ENCODE data around the gene MS4A4E. TPM values are rescaled to one million over a fixed set of nuclear protein-coding genes. Genes with fewer than 3 reads are reported as not detected.

MS4A4E gene
- total RNA-seq, 1 experiment from 2014 or later = not detected

GRCh38 chr11:60168306-60168705 is 74.6 kb downstream of the MS4A4E start:
- Mint-ChIP-seq H3K4me1 (peaks cover 4% of the 10 kb centered on the region; the same call in 1 of the 2 replicates), H3K9me3 (peaks cover 58% of the 10 kb centered on the region), H3K27ac (no peak overlapping the region), H3K36me3 (peaks cover 29% of the 10 kb centered on the region), H3K4me3 (no peak overlapping the region), H3K27me3 (ENCODE audit: low read depth) (peaks cover 4% of the 10 kb centered on the region; the same call in 1 of the 2 replicates)
- ATAC-seq (no peak), DNase-seq (ENCODE audit: low spot score) (no peak)
- ChIA-PET CTCF (no interaction called here), POLR2A (no interaction called here)
- TF ChIP-seq, protein P1, sequence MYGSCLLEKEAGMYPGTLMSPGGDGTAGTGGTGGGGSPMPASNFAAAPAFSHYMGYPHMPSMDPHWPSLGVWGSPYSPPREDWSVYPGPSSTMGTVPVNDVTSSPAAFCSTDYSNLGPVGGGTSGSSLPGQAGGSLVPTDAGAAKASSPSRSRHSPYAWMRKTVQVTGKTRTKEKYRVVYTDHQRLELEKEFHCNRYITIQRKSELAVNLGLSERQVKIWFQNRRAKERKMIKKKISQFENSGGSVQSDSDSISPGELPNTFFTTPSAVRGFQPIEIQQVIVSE (CRISPR knock-in tag; IDR thresholded peaks at IDR 0.05; ENCODE audit: borderline replicate concordance) = no peak
- TF ChIP-seq, protein P2, sequence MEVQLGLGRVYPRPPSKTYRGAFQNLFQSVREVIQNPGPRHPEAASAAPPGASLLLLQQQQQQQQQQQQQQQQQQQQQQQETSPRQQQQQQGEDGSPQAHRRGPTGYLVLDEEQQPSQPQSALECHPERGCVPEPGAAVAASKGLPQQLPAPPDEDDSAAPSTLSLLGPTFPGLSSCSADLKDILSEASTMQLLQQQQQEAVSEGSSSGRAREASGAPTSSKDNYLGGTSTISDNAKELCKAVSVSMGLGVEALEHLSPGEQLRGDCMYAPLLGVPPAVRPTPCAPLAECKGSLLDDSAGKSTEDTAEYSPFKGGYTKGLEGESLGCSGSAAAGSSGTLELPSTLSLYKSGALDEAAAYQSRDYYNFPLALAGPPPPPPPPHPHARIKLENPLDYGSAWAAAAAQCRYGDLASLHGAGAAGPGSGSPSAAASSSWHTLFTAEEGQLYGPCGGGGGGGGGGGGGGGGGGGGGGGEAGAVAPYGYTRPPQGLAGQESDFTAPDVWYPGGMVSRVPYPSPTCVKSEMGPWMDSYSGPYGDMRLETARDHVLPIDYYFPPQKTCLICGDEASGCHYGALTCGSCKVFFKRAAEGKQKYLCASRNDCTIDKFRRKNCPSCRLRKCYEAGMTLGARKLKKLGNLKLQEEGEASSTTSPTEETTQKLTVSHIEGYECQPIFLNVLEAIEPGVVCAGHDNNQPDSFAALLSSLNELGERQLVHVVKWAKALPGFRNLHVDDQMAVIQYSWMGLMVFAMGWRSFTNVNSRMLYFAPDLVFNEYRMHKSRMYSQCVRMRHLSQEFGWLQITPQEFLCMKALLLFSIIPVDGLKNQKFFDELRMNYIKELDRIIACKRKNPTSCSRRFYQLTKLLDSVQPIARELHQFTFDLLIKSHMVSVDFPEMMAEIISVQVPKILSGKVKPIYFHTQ (CRISPR knock-in tag; IDR thresholded peaks at IDR 0.05) = no peak
- TF ChIP-seq USF2 (CRISPR knock-in tag; IDR thresholded peaks at IDR 0.05) (no peak), GRHL2 (CRISPR knock-in tag; IDR thresholded peaks at IDR 0.05; ENCODE audit: insufficient replicate concordance, severe bottlenecking) (no peak), MXD4 (CRISPR knock-in tag; IDR thresholded peaks at IDR 0.05; ENCODE audit: borderline replicate concordance) (no peak), PRDM15 (CRISPR knock-in tag; IDR thresholded peaks at IDR 0.05) (no peak), ATF3 (CRISPR knock-in tag; conservative IDR thresholded peaks at IDR 0.05) (no peak), NR2C2 (CRISPR knock-in tag; IDR thresholded peaks at IDR 0.05) (no peak), OVOL2 (CRISPR knock-in tag; IDR thresholded peaks at IDR 0.05; ENCODE audit: borderline replicate concordance) (no peak), EMX1 (CRISPR knock-in tag; IDR thresholded peaks at IDR 0.05) (no peak), SMAD4 (CRISPR knock-in tag; IDR thresholded peaks at IDR 0.05) (no peak), FOXJ3 (CRISPR knock-in tag; IDR thresholded peaks at IDR 0.05; ENCODE audit: borderline replicate concordance) (no peak), ZNF219 (CRISPR knock-in tag; IDR thresholded peaks at IDR 0.05; ENCODE audit: borderline replicate concordance) (no peak), NFE2L1 (CRISPR knock-in tag; IDR thresholded peaks at IDR 0.05) (no peak), ZNF425 (CRISPR knock-in tag; conservative IDR thresholded peaks at IDR 0.05) (no peak)
- TF ChIP-seq, protein P3, sequence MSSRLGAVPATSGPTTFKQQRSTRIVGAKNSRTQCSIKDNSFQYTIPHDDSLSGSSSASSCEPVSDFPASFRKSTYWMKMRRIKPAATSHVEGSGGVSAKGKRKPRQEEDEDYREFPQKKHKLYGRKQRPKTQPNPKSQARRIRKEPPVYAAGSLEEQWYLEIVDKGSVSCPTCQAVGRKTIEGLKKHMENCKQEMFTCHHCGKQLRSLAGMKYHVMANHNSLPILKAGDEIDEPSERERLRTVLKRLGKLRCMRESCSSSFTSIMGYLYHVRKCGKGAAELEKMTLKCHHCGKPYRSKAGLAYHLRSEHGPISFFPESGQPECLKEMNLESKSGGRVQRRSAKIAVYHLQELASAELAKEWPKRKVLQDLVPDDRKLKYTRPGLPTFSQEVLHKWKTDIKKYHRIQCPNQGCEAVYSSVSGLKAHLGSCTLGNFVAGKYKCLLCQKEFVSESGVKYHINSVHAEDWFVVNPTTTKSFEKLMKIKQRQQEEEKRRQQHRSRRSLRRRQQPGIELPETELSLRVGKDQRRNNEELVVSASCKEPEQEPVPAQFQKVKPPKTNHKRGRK (CRISPR knock-in tag; IDR thresholded peaks at IDR 0.05; ENCODE audit: borderline replicate concordance) = no peak
- TF ChIP-seq, protein P4, sequence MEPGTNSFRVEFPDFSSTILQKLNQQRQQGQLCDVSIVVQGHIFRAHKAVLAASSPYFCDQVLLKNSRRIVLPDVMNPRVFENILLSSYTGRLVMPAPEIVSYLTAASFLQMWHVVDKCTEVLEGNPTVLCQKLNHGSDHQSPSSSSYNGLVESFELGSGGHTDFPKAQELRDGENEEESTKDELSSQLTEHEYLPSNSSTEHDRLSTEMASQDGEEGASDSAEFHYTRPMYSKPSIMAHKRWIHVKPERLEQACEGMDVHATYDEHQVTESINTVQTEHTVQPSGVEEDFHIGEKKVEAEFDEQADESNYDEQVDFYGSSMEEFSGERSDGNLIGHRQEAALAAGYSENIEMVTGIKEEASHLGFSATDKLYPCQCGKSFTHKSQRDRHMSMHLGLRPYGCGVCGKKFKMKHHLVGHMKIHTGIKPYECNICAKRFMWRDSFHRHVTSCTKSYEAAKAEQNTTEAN (CRISPR knock-in tag; IDR thresholded peaks at IDR 0.05) = no peak
- TF ChIP-seq, protein P5, sequence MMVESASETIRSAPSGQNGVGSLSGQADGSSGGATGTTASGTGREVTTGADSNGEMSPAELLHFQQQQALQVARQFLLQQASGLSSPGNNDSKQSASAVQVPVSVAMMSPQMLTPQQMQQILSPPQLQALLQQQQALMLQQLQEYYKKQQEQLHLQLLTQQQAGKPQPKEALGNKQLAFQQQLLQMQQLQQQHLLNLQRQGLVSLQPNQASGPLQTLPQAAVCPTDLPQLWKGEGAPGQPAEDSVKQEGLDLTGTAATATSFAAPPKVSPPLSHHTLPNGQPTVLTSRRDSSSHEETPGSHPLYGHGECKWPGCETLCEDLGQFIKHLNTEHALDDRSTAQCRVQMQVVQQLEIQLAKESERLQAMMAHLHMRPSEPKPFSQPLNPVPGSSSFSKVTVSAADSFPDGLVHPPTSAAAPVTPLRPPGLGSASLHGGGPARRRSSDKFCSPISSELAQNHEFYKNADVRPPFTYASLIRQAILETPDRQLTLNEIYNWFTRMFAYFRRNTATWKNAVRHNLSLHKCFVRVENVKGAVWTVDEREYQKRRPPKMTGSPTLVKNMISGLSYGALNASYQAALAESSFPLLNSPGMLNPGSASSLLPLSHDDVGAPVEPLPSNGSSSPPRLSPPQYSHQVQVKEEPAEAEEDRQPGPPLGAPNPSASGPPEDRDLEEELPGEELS (CRISPR knock-in tag; IDR thresholded peaks at IDR 0.05) = no peak
